ENCODE data around the gene SYNC. TPM values are rescaled to one million over a fixed set of nuclear protein-coding genes. Genes with fewer than 3 reads are reported as not detected.
A peak's percentile ranks its signal among the peaks of the same experiment; 100 is the strongest.

Gene SYNC
- total and polyA plus RNA-seq, 9 of the 15 experiments (the other 6 are each of a cell fraction or from before 2014, with no cell fraction given) = 0.49 to 1.1 (median 0.87) TPM

GRCh38 chr1:32652244-32652962 lies 50.2 kb downstream of the SYNC start (continued):
- no peak for TF ChIP-seq HNRNPLL (IDR thresholded peaks at IDR 0.05; ENCODE audit: low read depth, low read length, poor library complexity, severe bottlenecking)
- no peak for TF ChIP-seq MED1 (CRISPR knock-in tag; IDR thresholded peaks at IDR 0.05; ENCODE audit: borderline replicate concordance)
- no peak for TF ChIP-seq PRMT5 (CRISPR knock-in tag; IDR thresholded peaks at IDR 0.05)
- TF ChIP-seq MEF2D (tag; conservative IDR thresholded peaks at IDR 0.05; ENCODE audit: low read depth) = no peak
- 0 out of 2 replicates have a peak, but pooled peaks have one; percentile 40 for TF ChIP-seq BCOR (IDR thresholded peaks at IDR 0.05)
- TF ChIP-seq CREB1 (IDR thresholded peaks at IDR 0.05) = no peak
- no peak for TF ChIP-seq CREB1 (CRISPR knock-in tag; IDR thresholded peaks at IDR 0.05)
- no peak for TF ChIP-seq ZNF124 (CRISPR knock-in tag; IDR thresholded peaks at IDR 0.05)
- TF ChIP-seq, protein P1, sequence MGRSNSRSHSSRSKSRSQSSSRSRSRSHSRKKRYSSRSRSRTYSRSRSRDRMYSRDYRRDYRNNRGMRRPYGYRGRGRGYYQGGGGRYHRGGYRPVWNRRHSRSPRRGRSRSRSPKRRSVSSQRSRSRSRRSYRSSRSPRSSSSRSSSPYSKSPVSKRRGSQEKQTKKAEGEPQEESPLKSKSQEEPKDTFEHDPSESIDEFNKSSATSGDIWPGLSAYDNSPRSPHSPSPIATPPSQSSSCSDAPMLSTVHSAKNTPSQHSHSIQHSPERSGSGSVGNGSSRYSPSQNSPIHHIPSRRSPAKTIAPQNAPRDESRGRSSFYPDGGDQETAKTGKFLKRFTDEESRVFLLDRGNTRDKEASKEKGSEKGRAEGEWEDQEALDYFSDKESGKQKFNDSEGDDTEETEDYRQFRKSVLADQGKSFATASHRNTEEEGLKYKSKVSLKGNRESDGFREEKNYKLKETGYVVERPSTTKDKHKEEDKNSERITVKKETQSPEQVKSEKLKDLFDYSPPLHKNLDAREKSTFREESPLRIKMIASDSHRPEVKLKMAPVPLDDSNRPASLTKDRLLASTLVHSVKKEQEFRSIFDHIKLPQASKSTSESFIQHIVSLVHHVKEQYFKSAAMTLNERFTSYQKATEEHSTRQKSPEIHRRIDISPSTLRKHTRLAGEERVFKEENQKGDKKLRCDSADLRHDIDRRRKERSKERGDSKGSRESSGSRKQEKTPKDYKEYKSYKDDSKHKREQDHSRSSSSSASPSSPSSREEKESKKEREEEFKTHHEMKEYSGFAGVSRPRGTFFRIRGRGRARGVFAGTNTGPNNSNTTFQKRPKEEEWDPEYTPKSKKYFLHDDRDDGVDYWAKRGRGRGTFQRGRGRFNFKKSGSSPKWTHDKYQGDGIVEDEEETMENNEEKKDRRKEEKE (IDR thresholded peaks at IDR 0.05; ENCODE audit: borderline replicate concordance in 1 of 2, control insufficient read depth in 1 of 2, low read depth in 2 of 2, low read length in 1 of 2) = no peak
- TF ChIP-seq ZNF511 (CRISPR knock-in tag; IDR thresholded peaks at IDR 0.05) = no peak
- peak; percentile 95 for TF ChIP-seq ZNF121 (CRISPR knock-in tag; conservative IDR thresholded peaks at IDR 0.05)
- 0 out of 2 replicates have a peak, but pooled peaks have one; percentile 24 for TF ChIP-seq POLR2H (tag; IDR thresholded peaks at IDR 0.05; ENCODE audit: low read depth)
- no peak for TF ChIP-seq GABPA (tag; conservative IDR thresholded peaks at IDR 0.05; ENCODE audit: low read depth)
- TF ChIP-seq TOE1 (IDR thresholded peaks at IDR 0.05; ENCODE audit: borderline replicate concordance) = no peak
- no peak for TF ChIP-seq TOE1 (CRISPR knock-in tag; IDR thresholded peaks at IDR 0.05; ENCODE audit: borderline replicate concordance, low read depth)
- no peak for TF ChIP-seq RB1 (IDR thresholded peaks at IDR 0.05; ENCODE audit: low read depth)
- TF ChIP-seq TAF7 (tag; IDR thresholded peaks at IDR 0.05) = no peak
- no peak for TF ChIP-seq NCOA1 (IDR thresholded peaks at IDR 0.05; ENCODE audit: low read depth)
- TF ChIP-seq C11orf30 (IDR thresholded peaks at IDR 0.05; ENCODE audit: low read depth) = no peak
- TF ChIP-seq, protein P2, sequence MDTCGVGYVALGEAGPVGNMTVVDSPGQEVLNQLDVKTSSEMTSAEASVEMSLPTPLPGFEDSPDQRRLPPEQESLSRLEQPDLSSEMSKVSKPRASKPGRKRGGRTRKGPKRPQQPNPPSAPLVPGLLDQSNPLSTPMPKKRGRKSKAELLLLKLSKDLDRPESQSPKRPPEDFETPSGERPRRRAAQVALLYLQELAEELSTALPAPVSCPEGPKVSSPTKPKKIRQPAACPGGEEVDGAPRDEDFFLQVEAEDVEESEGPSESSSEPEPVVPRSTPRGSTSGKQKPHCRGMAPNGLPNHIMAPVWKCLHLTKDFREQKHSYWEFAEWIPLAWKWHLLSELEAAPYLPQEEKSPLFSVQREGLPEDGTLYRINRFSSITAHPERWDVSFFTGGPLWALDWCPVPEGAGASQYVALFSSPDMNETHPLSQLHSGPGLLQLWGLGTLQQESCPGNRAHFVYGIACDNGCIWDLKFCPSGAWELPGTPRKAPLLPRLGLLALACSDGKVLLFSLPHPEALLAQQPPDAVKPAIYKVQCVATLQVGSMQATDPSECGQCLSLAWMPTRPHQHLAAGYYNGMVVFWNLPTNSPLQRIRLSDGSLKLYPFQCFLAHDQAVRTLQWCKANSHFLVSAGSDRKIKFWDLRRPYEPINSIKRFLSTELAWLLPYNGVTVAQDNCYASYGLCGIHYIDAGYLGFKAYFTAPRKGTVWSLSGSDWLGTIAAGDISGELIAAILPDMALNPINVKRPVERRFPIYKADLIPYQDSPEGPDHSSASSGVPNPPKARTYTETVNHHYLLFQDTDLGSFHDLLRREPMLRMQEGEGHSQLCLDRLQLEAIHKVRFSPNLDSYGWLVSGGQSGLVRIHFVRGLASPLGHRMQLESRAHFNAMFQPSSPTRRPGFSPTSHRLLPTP (IDR thresholded peaks at IDR 0.05; ENCODE audit: borderline replicate concordance, extremely low read depth, insufficient read length) = no peak

Measured in K562 (cell line).